DND-41 (cell line): ENCODE measurements around the gene FARP1.

Experiments
- ATAC-seq: fragments of 200-7000 bp; cut with Tn5 transposase; 3 replicates; pipeline ENCODE4 v1.9.1; 2021; ENCODE audit warnings: low read depth; ENCODE audit not compliant: insufficient read depth
- DNase-seq: peaks from one replicate; pipeline ENCODE4 v3.0.0-alpha.2; 2020
- H2AFZ ChIP-seq: 2 replicates; pipeline ENCODE4 v1.6.0; 2012; ENCODE audit warnings: low read depth, low read length
- H3K27ac ChIP-seq: 2 replicates; pipeline ENCODE4 v1.5.1; 2012; ENCODE audit warnings: low read length, inconsistent platforms
- H3K27me3 ChIP-seq: fragments of 200-600 bp; sonication (generic); 2 replicates; pipeline ENCODE4 v1.6.0; 2012; ENCODE audit warnings: low read length, mild to moderate bottlenecking, inconsistent platforms; ENCODE audit not compliant: insufficient read depth, poor library complexity
- H3K36me3 ChIP-seq: 2 replicates; pipeline ENCODE4 v1.5.1; 2012; ENCODE audit warnings: low read length, inconsistent platforms; ENCODE audit not compliant: insufficient read depth
- H3K4me1 ChIP-seq: 2 replicates; pipeline ENCODE4 v1.5.1; 2012; ENCODE audit warnings: mild to moderate bottlenecking, low read length; ENCODE audit not compliant: insufficient read depth
- H3K4me2 ChIP-seq: 2 replicates; pipeline ENCODE4 v1.6.0; 2012; ENCODE audit warnings: mild to moderate bottlenecking, moderate library complexity, low read length, inconsistent platforms; ENCODE audit not compliant: insufficient read depth
- H3K4me3 ChIP-seq, 2 experiments: fragments of 200-600 bp in 1 of 2; shearing (Covaris generic) in 1 of 2; 2 replicates each; pipeline ENCODE4 v1.5.1; 2012 to 2016; ENCODE audit warnings: inconsistent platforms in 2 of 2, low read length in 2 of 2, mild to moderate bottlenecking in 2 of 2, low read depth in 1 of 2, moderate library complexity in 1 of 2
- H3K79me2 ChIP-seq: 2 replicates; pipeline ENCODE4 v1.6.0; 2012; ENCODE audit warnings: low read length, inconsistent platforms; ENCODE audit not compliant: insufficient read depth
- H3K9ac ChIP-seq: 2 replicates; pipeline ENCODE4 v1.6.0; 2012; ENCODE audit warnings: low read depth, mild to moderate bottlenecking, inconsistent platforms, low read length, moderate library complexity
- H3K9me3 ChIP-seq: 2 replicates; pipeline ENCODE4 v1.5.1; 2012; ENCODE audit warnings: low read length, moderate library complexity, mild to moderate bottlenecking, inconsistent platforms; ENCODE audit not compliant: insufficient read depth, severe bottlenecking
- H4K20me1 ChIP-seq: 2 replicates; pipeline ENCODE4 v1.6.0; 2012; ENCODE audit warnings: low read length; ENCODE audit not compliant: insufficient read depth
- EZH2 ChIP-seq: IDR thresholded peaks from 3 replicates; pipeline ENCODE4 v1.6.1; 2012; ENCODE audit warnings: borderline replicate concordance, low read depth, mild to moderate bottlenecking, moderate library complexity, low read length, inconsistent platforms; ENCODE audit not compliant: severe bottlenecking
- TF ChIP-seq, protein P1 (sequence below): IDR thresholded peaks from 2 replicates; pipeline ENCODE4 v1.5.1; 2012; ENCODE audit warnings: borderline replicate concordance, low read length, moderate library complexity, mild to moderate bottlenecking; ENCODE audit not compliant: poor library complexity, severe bottlenecking; ENCODE audit errors: extremely low read depth

FARP1 gene

GRCh38 chr13:98504371-98504963 is 361.6 kb downstream of the FARP1 start:
- peaks cover 39% of the 10 kb centered on the region for H3K36me3 ChIP-seq
- H4K20me1 ChIP-seq = peaks cover 82% of the 10 kb centered on the region
- no peak overlapping the region for H3K4me3 ChIP-seq
- no peak overlapping the region for H2AFZ ChIP-seq
- H3K4me2 ChIP-seq = no peak overlapping the region
- DNase-seq (no peak), ATAC-seq (peak; percentile 44; the same call in 2 of the 3 replicates)
- H3K27ac ChIP-seq = no peak overlapping the region
- H3K27me3 ChIP-seq = no peaks in the 10 kb centered on the region
- no peaks in the 10 kb centered on the region for H3K9me3 ChIP-seq
- H3K4me1 ChIP-seq = no peaks in the 10 kb centered on the region
- peaks cover 99% of the 10 kb centered on the region for H3K79me2 ChIP-seq
- TF ChIP-seq, protein P1, sequence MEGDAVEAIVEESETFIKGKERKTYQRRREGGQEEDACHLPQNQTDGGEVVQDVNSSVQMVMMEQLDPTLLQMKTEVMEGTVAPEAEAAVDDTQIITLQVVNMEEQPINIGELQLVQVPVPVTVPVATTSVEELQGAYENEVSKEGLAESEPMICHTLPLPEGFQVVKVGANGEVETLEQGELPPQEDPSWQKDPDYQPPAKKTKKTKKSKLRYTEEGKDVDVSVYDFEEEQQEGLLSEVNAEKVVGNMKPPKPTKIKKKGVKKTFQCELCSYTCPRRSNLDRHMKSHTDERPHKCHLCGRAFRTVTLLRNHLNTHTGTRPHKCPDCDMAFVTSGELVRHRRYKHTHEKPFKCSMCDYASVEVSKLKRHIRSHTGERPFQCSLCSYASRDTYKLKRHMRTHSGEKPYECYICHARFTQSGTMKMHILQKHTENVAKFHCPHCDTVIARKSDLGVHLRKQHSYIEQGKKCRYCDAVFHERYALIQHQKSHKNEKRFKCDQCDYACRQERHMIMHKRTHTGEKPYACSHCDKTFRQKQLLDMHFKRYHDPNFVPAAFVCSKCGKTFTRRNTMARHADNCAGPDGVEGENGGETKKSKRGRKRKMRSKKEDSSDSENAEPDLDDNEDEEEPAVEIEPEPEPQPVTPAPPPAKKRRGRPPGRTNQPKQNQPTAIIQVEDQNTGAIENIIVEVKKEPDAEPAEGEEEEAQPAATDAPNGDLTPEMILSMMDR = no peak
- TF ChIP-seq EZH2 = no peak
- H3K9ac ChIP-seq = no peak overlapping the region
